ENCODE results near the gene F8. TPM values are rescaled to one million over a fixed set of nuclear protein-coding genes. Genes with fewer than 3 reads are reported as not detected.

The F8 gene
- total and polyA plus RNA-seq, 9 of the 15 experiments (the other 6 are each of a cell fraction or from before 2014, with no cell fraction given), result 0.41 to 3.8 (median 0.91) TPM

DNA sequence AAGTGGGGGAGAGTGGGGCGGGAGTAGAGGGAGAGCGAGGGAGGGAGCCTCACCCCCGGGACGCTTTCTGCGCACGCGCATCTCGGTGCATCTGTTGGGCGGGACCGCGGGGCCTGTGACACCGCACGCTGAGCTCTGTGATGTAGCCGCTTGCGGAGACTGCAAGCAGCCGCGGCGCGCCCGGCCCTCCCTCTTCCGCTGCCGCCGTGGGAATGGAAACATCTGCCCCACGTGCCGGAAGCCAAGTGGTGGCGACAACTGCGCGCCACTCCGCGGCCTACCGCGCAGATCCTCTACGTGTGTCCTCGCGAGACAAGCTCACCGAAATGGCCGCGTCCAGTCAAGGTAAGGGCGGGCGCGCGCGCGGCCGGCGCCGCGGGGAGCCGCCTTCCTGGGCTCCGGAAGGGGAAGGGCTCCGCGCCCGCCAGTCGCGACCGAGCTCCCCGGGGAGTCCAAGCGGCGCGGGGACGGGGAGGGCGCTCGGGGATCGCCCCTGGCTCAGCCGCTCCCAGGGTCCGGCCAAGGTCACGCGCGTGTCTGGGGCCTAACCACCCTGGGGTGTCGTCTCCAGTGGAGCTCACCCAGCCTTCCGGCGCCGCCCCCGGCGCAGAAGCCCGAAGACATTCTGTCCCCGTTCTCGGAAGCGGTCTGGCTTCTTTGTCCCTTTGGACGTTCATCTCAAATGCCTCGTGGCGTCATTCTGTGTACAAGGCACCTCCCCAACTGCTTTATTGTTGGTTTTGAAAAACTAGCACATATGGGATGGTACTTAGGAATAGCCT lies 4.4 kb upstream of the F8 start, which contains the start of gene FUNDC2 (continued):
- TF ChIP-seq ZNF589 (CRISPR knock-in tag; IDR thresholded peaks at IDR 0.05; ENCODE audit: low read depth), result no peak
- no peak for TF ChIP-seq HEY1 (CRISPR knock-in tag; IDR thresholded peaks at IDR 0.05; ENCODE audit: borderline replicate concordance)
- TF ChIP-seq SLC30A9 (CRISPR knock-in tag; IDR thresholded peaks at IDR 0.05), result no peak
- TF ChIP-seq CCNT2 (IDR thresholded peaks at IDR 0.05; ENCODE audit: borderline replicate concordance, extremely low read depth, insufficient read length, low read depth, low read length), result peak; percentile 92
- TF ChIP-seq PHF8 (IDR thresholded peaks at IDR 0.05; ENCODE audit: borderline replicate concordance, low read length), result peak; percentile 84; the same call in 1 of the 2 replicates
- no peak for TF ChIP-seq PRMT5 (CRISPR knock-in tag; IDR thresholded peaks at IDR 0.05)
- peak; percentile 81 for TF ChIP-seq SIN3B (IDR thresholded peaks at IDR 0.05; ENCODE audit: low read depth)
- TF ChIP-seq FUS (optimal IDR thresholded peaks at IDR 0.05; ENCODE audit: low read depth, low read length), result peak; percentile 51
- TF ChIP-seq, protein P1, sequence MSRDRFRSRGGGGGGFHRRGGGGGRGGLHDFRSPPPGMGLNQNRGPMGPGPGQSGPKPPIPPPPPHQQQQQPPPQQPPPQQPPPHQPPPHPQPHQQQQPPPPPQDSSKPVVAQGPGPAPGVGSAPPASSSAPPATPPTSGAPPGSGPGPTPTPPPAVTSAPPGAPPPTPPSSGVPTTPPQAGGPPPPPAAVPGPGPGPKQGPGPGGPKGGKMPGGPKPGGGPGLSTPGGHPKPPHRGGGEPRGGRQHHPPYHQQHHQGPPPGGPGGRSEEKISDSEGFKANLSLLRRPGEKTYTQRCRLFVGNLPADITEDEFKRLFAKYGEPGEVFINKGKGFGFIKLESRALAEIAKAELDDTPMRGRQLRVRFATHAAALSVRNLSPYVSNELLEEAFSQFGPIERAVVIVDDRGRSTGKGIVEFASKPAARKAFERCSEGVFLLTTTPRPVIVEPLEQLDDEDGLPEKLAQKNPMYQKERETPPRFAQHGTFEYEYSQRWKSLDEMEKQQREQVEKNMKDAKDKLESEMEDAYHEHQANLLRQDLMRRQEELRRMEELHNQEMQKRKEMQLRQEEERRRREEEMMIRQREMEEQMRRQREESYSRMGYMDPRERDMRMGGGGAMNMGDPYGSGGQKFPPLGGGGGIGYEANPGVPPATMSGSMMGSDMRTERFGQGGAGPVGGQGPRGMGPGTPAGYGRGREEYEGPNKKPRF (IDR thresholded peaks at IDR 0.05; ENCODE audit: low read depth, low read length), result no peak
- TF ChIP-seq KLF1 (tag; IDR thresholded peaks at IDR 0.05), result peak; percentile 67; the same call in 1 of the 2 replicates
- peak; percentile 82; the same call in 1 of the 2 replicates for TF ChIP-seq ETV1 (tag; conservative IDR thresholded peaks at IDR 0.05; ENCODE audit: low read depth)
- no peak for TF ChIP-seq RFX1 (IDR thresholded peaks at IDR 0.05)
- TF ChIP-seq, protein P2, sequence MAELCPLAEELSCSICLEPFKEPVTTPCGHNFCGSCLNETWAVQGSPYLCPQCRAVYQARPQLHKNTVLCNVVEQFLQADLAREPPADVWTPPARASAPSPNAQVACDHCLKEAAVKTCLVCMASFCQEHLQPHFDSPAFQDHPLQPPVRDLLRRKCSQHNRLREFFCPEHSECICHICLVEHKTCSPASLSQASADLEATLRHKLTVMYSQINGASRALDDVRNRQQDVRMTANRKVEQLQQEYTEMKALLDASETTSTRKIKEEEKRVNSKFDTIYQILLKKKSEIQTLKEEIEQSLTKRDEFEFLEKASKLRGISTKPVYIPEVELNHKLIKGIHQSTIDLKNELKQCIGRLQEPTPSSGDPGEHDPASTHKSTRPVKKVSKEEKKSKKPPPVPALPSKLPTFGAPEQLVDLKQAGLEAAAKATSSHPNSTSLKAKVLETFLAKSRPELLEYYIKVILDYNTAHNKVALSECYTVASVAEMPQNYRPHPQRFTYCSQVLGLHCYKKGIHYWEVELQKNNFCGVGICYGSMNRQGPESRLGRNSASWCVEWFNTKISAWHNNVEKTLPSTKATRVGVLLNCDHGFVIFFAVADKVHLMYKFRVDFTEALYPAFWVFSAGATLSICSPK (IDR thresholded peaks at IDR 0.05; ENCODE audit: borderline replicate concordance), result no peak
- TF ChIP-seq ZNF174 (CRISPR knock-in tag; IDR thresholded peaks at IDR 0.05), result no peak
- TF ChIP-seq BDP1 (IDR thresholded peaks at IDR 0.05; ENCODE audit: insufficient read depth, insufficient read length), result no peak
- no peak for TF ChIP-seq HDAC2 (IDR thresholded peaks at IDR 0.05)
- no peak for TF ChIP-seq DNMT1 (IDR thresholded peaks at IDR 0.05)

All from K562 (cell line).